IPS-20b (cell line): ENCODE data around the gene STXBP5.

Source experiments
- H3K27ac ChIP-seq: one replicate; pipeline ENCODE4 v1.5.1; 2013; ENCODE audit warnings: low read length
- H3K27me3 ChIP-seq: 2 replicates; pipeline ENCODE4 v1.6.1; 2013; ENCODE audit warnings: mild to moderate bottlenecking, low read length, inconsistent platforms; ENCODE audit not compliant: insufficient read depth
- H3K36me3 ChIP-seq: 2 replicates; pipeline ENCODE4 v1.6.1; 2013; ENCODE audit warnings: low read depth, mild to moderate bottlenecking, inconsistent platforms, low read length, moderate library complexity; ENCODE audit not compliant: insufficient read depth
- H3K4me1 ChIP-seq: 2 replicates; pipeline ENCODE4 v1.6.1; 2013; ENCODE audit warnings: mild to moderate bottlenecking, control low read depth, inconsistent platforms, low read length, moderate library complexity; ENCODE audit not compliant: insufficient read depth
- H3K4me3 ChIP-seq: 2 replicates; pipeline ENCODE4 v1.5.1; 2013; ENCODE audit warnings: mild to moderate bottlenecking, low read length, inconsistent platforms
- H3K9ac ChIP-seq: 2 replicates; pipeline ENCODE4 v1.6.1; 2013; ENCODE audit warnings: low read depth, mild to moderate bottlenecking, inconsistent platforms, low read length, moderate library complexity
- H3K9me3 ChIP-seq: 2 replicates; pipeline ENCODE4 v1.6.1; 2013; ENCODE audit warnings: mild to moderate bottlenecking, low read depth, low read length, inconsistent platforms; ENCODE audit not compliant: insufficient read depth

The STXBP5 gene

DNA sequence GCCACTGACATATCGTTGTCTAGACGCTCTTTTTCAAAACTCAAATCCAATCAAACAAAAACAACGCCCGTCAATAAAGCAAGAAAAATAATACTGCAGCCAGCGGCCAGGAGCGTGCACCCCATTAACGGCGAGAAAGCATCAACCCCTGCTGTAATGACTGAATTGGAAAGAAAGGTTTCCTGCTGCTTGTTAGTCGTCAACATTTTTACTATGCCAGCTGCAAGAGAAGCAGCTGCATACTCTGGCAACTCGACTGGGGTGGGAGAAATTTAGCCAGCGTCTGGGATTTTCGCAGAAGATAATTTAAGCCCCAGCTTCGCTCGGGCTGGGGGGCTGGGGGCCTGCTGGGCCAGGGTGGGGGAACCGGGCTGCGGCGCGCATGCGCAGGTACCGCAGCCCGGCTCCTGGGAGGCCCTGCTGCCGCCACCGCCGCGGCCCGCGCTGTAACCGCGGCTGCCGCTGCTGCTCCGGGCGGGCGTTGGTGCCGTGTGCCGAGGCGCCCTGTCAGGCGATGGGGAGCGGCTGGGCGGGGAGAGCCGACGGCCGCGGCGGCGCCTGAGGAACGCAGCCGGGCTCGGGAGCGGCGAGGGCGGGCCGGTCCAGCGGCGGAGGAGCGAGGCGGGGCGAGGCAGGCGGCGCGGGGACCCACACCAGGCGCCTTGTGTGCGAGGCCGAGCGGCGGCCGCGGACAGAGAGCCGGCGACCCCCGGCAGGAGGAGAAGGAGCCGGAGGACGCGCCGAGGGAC, 732 bp upstream of the STXBP5 start:
- H3K27ac ChIP-seq: no peak overlapping the region
- H3K9me3 ChIP-seq: no peaks in the 10 kb centered on the region
- H3K4me1 ChIP-seq: peaks cover 5% of the 10 kb centered on the region; the same call in 1 of the 2 replicates
- no peaks in the 10 kb centered on the region for H3K36me3 ChIP-seq
- H3K9ac ChIP-seq: peak overlapping the region; percentile 56; the same call in 1 of the 2 replicates
- peaks cover 5% of the 10 kb centered on the region; the same call in 1 of the 2 replicates for H3K27me3 ChIP-seq
- H3K4me3 ChIP-seq: peak overlapping the region; percentile 90

DNA sequence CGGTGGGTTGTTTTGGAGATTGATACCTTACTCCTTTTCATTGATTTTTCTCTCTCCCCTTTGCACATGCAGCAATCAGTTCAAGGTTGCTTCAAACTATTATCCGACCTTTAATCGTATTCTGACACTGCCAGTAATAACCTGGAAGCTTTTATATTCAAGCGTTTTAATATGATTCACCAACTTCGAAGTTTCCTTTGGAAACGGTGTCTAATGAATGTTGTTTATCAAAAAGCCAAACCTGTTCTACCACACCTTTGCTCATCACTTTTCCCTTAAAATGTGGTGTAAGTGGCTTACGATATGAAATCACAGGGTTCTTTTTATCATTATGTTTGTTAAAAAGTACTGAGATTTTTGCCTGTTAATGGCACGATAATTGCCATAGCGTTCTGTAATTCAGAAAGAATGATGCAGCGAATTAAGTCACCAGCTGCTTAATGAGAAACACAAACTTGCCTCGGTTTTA, 660 bp downstream of the STXBP5 start:
- H3K9ac ChIP-seq: peak overlapping the region; percentile 72; the same call in 1 of the 2 replicates
- H3K36me3 ChIP-seq: no peaks in the 10 kb centered on the region
- H3K27ac ChIP-seq: no peak overlapping the region
- H3K9me3 ChIP-seq: no peaks in the 10 kb centered on the region
- peaks cover 5% of the 10 kb centered on the region; the same call in 1 of the 2 replicates for H3K27me3 ChIP-seq
- peak overlapping the region; percentile 85 for H3K4me3 ChIP-seq
- peaks cover 5% of the 10 kb centered on the region; the same call in 1 of the 2 replicates for H3K4me1 ChIP-seq

- Histone ChIP-seq H3K9ac (no peak overlapping the region), H3K27ac (no peak overlapping the region), H3K4me1 (peaks cover 5% of the 10 kb centered on the region; the same call in 1 of the 2 replicates), H3K4me3 (peak overlapping the region; percentile 85), H3K27me3 (peaks cover 5% of the 10 kb centered on the region; the same call in 1 of the 2 replicates), H3K36me3 (no peaks in the 10 kb centered on the region), H3K9me3 (no peaks in the 10 kb centered on the region)
These were observed 1.7 kb downstream of the STXBP5 start for GRCh38 chr6:147205690-147206600.

DNA sequence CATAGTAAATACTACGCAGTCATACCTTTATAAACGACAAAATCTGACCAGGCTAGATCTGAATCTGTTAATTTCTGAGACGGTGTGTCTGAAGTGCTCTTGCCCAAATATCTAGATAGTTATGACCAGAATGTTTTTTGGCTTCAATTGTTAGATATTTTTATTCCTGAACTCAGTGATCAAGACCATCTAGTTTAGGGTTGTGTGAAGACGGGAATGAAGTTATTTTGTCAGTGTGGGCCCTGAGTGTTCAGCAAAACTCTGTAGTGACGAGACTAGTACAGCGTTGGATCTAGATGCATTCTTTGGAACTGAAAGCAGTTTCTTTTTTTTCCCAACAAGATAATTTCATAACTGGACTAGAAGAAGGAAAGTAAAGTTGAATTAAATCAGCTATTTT, 3.1 kb downstream of the STXBP5 start:
- Histone ChIP-seq H3K4me1 (peaks cover 5% of the 10 kb centered on the region; the same call in 1 of the 2 replicates), H3K27me3 (peaks cover 5% of the 10 kb centered on the region; the same call in 1 of the 2 replicates), H3K27ac (no peak overlapping the region), H3K9me3 (no peaks in the 10 kb centered on the region), H3K4me3 (no peak overlapping the region), H3K36me3 (no peaks in the 10 kb centered on the region), H3K9ac (no peak overlapping the region)

- no peak overlapping the region for H3K4me3 ChIP-seq
- no peaks in the 10 kb centered on the region for H3K36me3 ChIP-seq
- no peaks in the 10 kb centered on the region for H3K9me3 ChIP-seq
- H3K27me3 ChIP-seq: peaks cover 5% of the 10 kb centered on the region; the same call in 1 of the 2 replicates
- no peak overlapping the region for H3K9ac ChIP-seq
- no peak overlapping the region for H3K27ac ChIP-seq
- peaks cover 5% of the 10 kb centered on the region; the same call in 1 of the 2 replicates for H3K4me1 ChIP-seq
These were observed 3.9 kb downstream of the STXBP5 start for GRCh38 chr6:147207837-147208754.

GRCh38 chr6:147209762-147210449, 5.7 kb downstream of the STXBP5 start:
- Histone ChIP-seq H3K27me3 (peaks cover 2% of the 10 kb centered on the region; the same call in 1 of the 2 replicates), H3K36me3 (no peaks in the 10 kb centered on the region), H3K4me3 (no peak overlapping the region), H3K4me1 (peaks cover 5% of the 10 kb centered on the region; the same call in 1 of the 2 replicates), H3K27ac (no peak overlapping the region), H3K9ac (no peak overlapping the region), H3K9me3 (no peaks in the 10 kb centered on the region)

DNA sequence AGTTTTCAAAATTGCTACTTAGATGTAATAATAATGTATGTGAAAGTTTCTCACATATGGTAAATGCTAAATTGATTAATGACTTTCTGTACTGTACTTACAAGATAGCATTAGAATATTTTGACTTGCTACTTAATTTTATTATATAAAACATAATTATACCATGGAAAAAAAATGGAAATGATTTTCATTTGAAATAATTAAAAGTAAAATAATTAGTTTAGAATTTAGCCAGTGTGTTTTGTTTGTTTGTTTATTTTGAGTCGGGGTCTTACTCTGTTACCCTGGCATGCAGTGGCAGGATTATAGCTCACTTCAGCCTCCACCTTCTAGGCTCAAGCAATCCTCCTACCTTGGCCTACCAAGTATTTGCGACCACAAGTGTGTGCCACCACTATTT, 7.1 kb downstream of the STXBP5 start:
- H3K4me1 ChIP-seq: no peaks in the 10 kb centered on the region
- no peaks in the 10 kb centered on the region for H3K36me3 ChIP-seq
- no peak overlapping the region for H3K4me3 ChIP-seq
- H3K27me3 ChIP-seq: no peaks in the 10 kb centered on the region
- H3K9ac ChIP-seq: no peak overlapping the region
- H3K27ac ChIP-seq: no peak overlapping the region
- H3K9me3 ChIP-seq: no peaks in the 10 kb centered on the region

- H3K4me1 ChIP-seq: no peaks in the 10 kb centered on the region
- H3K9ac ChIP-seq: no peak overlapping the region
- H3K4me3 ChIP-seq: no peak overlapping the region
- H3K27me3 ChIP-seq: no peaks in the 10 kb centered on the region
- no peak overlapping the region for H3K27ac ChIP-seq
- no peaks in the 10 kb centered on the region for H3K9me3 ChIP-seq
- no peaks in the 10 kb centered on the region for H3K36me3 ChIP-seq
These were observed 7.6 kb downstream of the STXBP5 start for GRCh38 chr6:147211831-147212230.

DNA sequence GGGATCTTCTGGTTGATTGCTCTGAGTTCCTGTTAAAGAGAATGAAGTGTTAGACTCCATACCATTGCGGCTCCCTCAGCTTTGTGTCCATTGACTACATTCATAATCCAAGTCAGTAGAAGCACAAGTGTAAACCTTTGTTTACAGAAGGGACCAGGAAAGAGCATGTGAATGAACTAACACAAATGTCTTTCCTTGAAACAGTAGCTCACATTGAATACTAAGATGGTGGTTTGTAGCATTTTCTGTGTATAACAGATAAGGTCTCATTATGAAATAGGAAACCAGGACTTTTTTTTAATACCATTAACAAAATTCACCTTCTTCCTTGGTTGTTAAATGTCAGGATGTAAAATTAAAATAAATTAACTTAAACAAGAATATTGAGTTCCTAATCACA, 8.4 kb downstream of the STXBP5 start:
- no peaks in the 10 kb centered on the region for H3K9me3 ChIP-seq
- H3K27ac ChIP-seq: no peak overlapping the region
- no peaks in the 10 kb centered on the region for H3K4me1 ChIP-seq
- no peaks in the 10 kb centered on the region for H3K27me3 ChIP-seq
- H3K36me3 ChIP-seq: no peaks in the 10 kb centered on the region
- H3K9ac ChIP-seq: no peak overlapping the region
- no peak overlapping the region for H3K4me3 ChIP-seq

- Histone ChIP-seq H3K4me3 (no peak overlapping the region), H3K27me3 (no peaks in the 10 kb centered on the region), H3K9ac (no peak overlapping the region), H3K9me3 (no peaks in the 10 kb centered on the region), H3K4me1 (no peaks in the 10 kb centered on the region), H3K36me3 (no peaks in the 10 kb centered on the region), H3K27ac (no peak overlapping the region)
These were observed 9.6 kb downstream of the STXBP5 start for GRCh38 chr6:147213772-147214171.
